Kidney epithelial cell (primary cell): ENCODE data around the gene NRG3. TPM values are rescaled to one million over a fixed set of nuclear protein-coding genes. Genes with fewer than 3 reads are reported as not detected.

Experiments
- DNase-seq: peaks from one replicate; pipeline ENCODE4 v3.0.0-alpha.2; 2010; ENCODE audit warnings: low read depth
- H3K27me3 ChIP-seq: 2 replicates; pipeline ENCODE4 v1.6.0; 2011; ENCODE audit warnings: low read length; ENCODE audit not compliant: control insufficient read depth, insufficient read depth
- H3K36me3 ChIP-seq: 2 replicates; pipeline ENCODE4 v1.5.1; 2011; ENCODE audit warnings: low read length; ENCODE audit not compliant: control insufficient read depth, insufficient read depth
- H3K4me3 ChIP-seq: 2 replicates; pipeline ENCODE4 v1.5.1; 2011; ENCODE audit warnings: low read depth, mild to moderate bottlenecking, control low read depth, low read length
- total RNA-seq: library from RNA; depleted of rRNA; stranded (reverse); fragments of >200 nt; gene quantifications from 2 replicates; pipeline ENCODE4 v1.2.3, GENCODE V29; 2015
- TF ChIP-seq, protein P1 (sequence below): IDR thresholded peaks from 2 replicates; pipeline ENCODE4 v1.5.1; 2011; ENCODE audit warnings: mild to moderate bottlenecking, moderate library complexity, low read length, control low read depth, inconsistent platforms; ENCODE audit not compliant: insufficient read depth, poor library complexity, severe bottlenecking

NRG3 gene
- total RNA-seq, 1 donor from 2014 or later: 10.2 TPM

DNA sequence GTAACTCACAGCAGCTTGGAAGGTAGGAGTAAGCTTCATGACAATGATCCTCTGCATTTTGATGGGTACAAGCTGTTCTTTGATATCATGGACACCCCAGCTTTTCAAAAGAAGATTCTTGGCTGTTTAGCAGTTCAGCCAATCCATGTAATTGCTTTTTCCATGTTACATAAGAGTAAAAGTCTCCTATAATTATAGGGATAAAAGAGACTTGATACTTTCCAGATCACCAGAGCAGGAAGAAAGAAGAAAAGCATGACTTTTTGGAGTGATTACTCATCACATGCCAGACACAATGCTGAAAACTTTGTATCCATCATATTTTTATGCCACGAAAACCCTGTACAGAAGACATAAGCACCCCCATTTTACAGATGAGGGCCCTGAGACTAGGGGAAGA lies 1049.7 kb downstream of the NRG3 start:
- Histone ChIP-seq H3K27me3 (no peaks in the 10 kb centered on the region), H3K36me3 (no peaks in the 10 kb centered on the region), H3K4me3 (no peak overlapping the region)
- DNase-seq: no peak
- TF ChIP-seq, protein P1, sequence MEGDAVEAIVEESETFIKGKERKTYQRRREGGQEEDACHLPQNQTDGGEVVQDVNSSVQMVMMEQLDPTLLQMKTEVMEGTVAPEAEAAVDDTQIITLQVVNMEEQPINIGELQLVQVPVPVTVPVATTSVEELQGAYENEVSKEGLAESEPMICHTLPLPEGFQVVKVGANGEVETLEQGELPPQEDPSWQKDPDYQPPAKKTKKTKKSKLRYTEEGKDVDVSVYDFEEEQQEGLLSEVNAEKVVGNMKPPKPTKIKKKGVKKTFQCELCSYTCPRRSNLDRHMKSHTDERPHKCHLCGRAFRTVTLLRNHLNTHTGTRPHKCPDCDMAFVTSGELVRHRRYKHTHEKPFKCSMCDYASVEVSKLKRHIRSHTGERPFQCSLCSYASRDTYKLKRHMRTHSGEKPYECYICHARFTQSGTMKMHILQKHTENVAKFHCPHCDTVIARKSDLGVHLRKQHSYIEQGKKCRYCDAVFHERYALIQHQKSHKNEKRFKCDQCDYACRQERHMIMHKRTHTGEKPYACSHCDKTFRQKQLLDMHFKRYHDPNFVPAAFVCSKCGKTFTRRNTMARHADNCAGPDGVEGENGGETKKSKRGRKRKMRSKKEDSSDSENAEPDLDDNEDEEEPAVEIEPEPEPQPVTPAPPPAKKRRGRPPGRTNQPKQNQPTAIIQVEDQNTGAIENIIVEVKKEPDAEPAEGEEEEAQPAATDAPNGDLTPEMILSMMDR: no peak

DNA sequence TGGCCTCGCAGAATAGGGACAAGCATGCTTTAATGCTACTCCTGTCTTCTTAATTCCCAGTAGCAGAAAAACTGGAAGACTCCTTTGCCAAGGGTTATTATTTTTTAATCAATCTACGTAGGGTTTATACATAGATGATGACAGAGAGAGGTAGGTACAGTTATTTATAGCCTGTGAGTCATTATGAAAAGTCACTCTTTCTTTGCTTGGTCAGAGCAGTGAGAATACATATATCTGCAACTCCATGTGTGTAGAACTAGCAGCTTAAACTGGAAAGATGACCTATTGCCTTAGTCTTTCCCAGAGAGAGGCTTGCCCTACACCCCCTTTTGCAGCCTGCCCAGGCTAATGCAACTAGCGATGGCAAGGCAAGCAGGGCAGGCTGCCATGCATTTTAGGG lies 1050.6 kb downstream of the NRG3 start:
- Histone ChIP-seq H3K27me3 (no peaks in the 10 kb centered on the region), H3K4me3 (no peak overlapping the region), H3K36me3 (no peaks in the 10 kb centered on the region)
- no peak for DNase-seq
- TF ChIP-seq, protein P1: no peak

DNA sequence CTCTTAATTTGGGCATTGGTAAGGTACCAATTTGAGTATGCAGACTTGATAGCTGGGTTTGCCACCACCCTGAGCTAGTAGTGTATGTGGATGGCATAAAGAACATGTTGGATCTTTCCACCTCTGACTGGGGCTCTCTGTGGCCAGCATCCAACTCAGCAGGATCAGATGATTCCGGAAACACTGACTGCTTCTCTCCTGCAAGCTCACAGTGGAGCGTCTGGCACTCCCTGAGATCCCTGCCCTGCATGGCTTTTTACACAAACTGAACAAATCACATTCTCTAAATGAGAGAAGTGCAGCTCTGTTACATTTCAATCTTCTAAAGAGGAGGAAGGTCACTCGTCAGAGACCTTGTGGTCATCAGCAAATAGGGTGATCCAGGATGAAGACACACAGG lies 1057.5 kb downstream of the NRG3 start:
- no peak for DNase-seq
- H3K27me3 ChIP-seq: no peaks in the 10 kb centered on the region
- no peaks in the 10 kb centered on the region for H3K36me3 ChIP-seq
- H3K4me3 ChIP-seq: no peak overlapping the region
- TF ChIP-seq, protein P1: no peak

DNA sequence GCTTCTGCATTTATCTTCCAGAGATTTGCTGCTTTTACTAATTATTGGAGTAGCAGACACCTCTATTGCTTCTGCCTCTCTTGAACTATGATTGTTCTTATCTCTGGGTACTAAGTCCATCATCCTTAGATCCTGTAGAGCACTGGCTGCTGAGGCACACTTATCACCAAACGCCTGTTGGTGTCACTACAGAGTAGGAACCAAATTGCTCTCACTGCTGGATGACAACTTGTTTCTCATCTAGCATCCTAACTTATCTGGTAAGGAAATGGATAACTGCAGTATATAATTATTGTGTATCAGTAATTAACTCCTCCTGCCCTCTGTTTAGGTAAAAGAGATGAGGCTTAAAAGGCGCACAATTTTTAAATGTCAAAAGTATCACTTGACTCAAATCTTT lies 1059.4 kb downstream of the NRG3 start:
- Histone ChIP-seq H3K27me3 (no peaks in the 10 kb centered on the region), H3K36me3 (no peaks in the 10 kb centered on the region), H3K4me3 (no peak overlapping the region)
- DNase-seq: no peak
- TF ChIP-seq, protein P1: peak; percentile 12

DNA sequence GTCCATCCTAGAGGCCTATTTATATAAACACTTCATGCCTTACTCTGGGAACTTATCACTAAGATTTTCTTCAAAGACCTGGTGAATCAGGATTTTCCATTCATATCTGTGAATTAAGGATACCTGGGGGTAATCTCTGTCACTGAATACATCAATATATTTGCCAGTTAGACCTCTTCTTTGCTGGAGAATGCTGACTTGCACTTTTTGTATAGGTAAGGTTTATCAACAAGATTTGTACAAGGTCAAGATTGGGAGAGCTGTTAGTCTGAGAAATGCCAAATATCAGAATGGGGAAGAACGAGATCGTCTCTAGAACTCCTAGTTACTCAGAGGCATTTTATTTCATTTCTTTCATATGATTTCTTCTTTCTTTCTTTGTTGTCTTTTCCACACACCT lies 1060.0 kb downstream of the NRG3 start:
- Histone ChIP-seq H3K4me3 (no peak overlapping the region), H3K27me3 (no peaks in the 10 kb centered on the region), H3K36me3 (no peaks in the 10 kb centered on the region)
- DNase-seq: no peak
- TF ChIP-seq, protein P1: no peak

DNA sequence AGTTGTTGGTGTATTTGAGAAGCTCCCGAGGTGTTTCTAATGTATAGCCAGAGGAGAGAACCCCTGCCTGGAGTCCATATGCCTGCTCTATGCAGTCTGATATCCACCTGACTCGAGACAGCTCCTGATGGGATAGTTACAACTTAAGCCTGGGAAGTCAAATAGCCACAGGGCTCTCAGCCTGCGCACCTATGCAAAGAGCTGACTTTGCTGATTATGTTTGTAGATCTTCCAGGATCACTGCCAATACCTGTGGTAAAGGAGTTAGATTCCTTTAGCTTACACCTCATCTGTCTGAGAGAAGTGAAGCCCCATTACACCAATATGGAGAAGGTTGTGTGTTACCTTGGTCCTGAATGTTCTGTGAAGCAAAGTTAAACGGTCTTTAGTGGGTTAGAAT lies 1063.3 kb downstream of the NRG3 start:
- TF ChIP-seq, protein P1: no peak
- no peak for DNase-seq
- no peak overlapping the region for H3K4me3 ChIP-seq
- H3K27me3 ChIP-seq: no peaks in the 10 kb centered on the region
- no peaks in the 10 kb centered on the region for H3K36me3 ChIP-seq
